IPS DF 19.7 (cell line): ENCODE results near the gene FOS.

ENCODE experiments used
- DNase-seq: peaks from one replicate; pipeline ENCODE4 v3.0.0-alpha.2; 2013; ENCODE audit warnings: low read depth, low spot score

Gene FOS

GRCh38 chr14:75250800-75251199 is 27.8 kb upstream of the FOS start:
- DNase-seq, result no peak

- no peak for DNase-seq
Measured at GRCh38 chr14:75252254-75252837, 26.3 kb upstream of the FOS start.

GRCh38 chr14:75254381-75254822 is 24.2 kb upstream of the FOS start:
- DNase-seq, result no peak

GRCh38 chr14:75254901-75255584 is 23.6 kb upstream of the FOS start:
- DNase-seq, result no peak

GRCh38 chr14:75258079-75258802 is 20.4 kb upstream of the FOS start:
- DNase-seq, result no peak

GRCh38 chr14:75258803-75259509 is 19.7 kb upstream of the FOS start:
- peak; percentile 98 for DNase-seq

GRCh38 chr14:75259510-75259855 is 19.1 kb upstream of the FOS start:
- no peak for DNase-seq

- no peak for DNase-seq
Measured at GRCh38 chr14:75260025-75260763, 18.4 kb upstream of the FOS start.

- no peak for DNase-seq
Measured at GRCh38 chr14:75261820-75262219, 16.8 kb upstream of the FOS start.

- DNase-seq, result no peak
Measured at GRCh38 chr14:75262641-75263040, 16.0 kb upstream of the FOS start.

- no peak for DNase-seq
Measured at GRCh38 chr14:75264036-75264435, 14.6 kb upstream of the FOS start.

GRCh38 chr14:75267141-75267721 is 11.4 kb upstream of the FOS start:
- no peak for DNase-seq

GRCh38 chr14:75268633-75269550 is 9.7 kb upstream of the FOS start:
- DNase-seq, result no peak

- no peak for DNase-seq
Measured at GRCh38 chr14:75271514-75271913, 7.1 kb upstream of the FOS start.

- DNase-seq, result no peak
Measured at GRCh38 chr14:75273272-75274049, 5.2 kb upstream of the FOS start.

GRCh38 chr14:75274050-75274898 is 4.4 kb upstream of the FOS start:
- DNase-seq, result no peak

- DNase-seq, result no peak
Measured at GRCh38 chr14:75274899-75275569, 3.6 kb upstream of the FOS start.

- DNase-seq, result no peak
Measured at GRCh38 chr14:75275598-75275997, 3.0 kb upstream of the FOS start.
